KG1 (cell line): ENCODE results near the gene DAZAP2.

Source experiments
- DNase-seq: peaks from one replicate; lab custom pipeline; 2025; lab: John Stamatoyannopoulos, UW

DAZAP2 gene

GRCh38 chr12:51238510-51239334 lies at the start of gene DAZAP2:
Gene DAZAP2 (plus strand): TSS chr12:51238826. CDS start chr12:51238908, 82 bp downstream.
- peak; percentile 90 for DNase-seq

- no peak for DNase-seq
Measured at GRCh38 chr12:51189790-51190355, 48.8 kb upstream of the DAZAP2 start.

GRCh38 chr12:51190820-51191219 lies 47.8 kb upstream of the DAZAP2 start:
- no peak for DNase-seq

GRCh38 chr12:51191516-51192283 lies 46.9 kb upstream of the DAZAP2 start:
- no peak for DNase-seq

GRCh38 chr12:51192284-51192671 lies 46.3 kb upstream of the DAZAP2 start:
- no peak for DNase-seq

- no peak for DNase-seq
Measured at GRCh38 chr12:51195841-51196240, 42.8 kb upstream of the DAZAP2 start.

GRCh38 chr12:51196547-51196946 lies 42.1 kb upstream of the DAZAP2 start:
- no peak for DNase-seq

GRCh38 chr12:51197736-51198567 lies 40.7 kb upstream of the DAZAP2 start:
- no peak for DNase-seq

GRCh38 chr12:51198568-51199365 lies 39.9 kb upstream of the DAZAP2 start:
- DNase-seq: no peak

GRCh38 chr12:51199366-51199945 lies 39.2 kb upstream of the DAZAP2 start:
- DNase-seq: no peak

- no peak for DNase-seq
Measured at GRCh38 chr12:51200156-51200555, 38.5 kb upstream of the DAZAP2 start.

GRCh38 chr12:51200806-51201205 lies 37.8 kb upstream of the DAZAP2 start:
- no peak for DNase-seq

GRCh38 chr12:51202718-51203117 lies 35.9 kb upstream of the DAZAP2 start:
- no peak for DNase-seq

GRCh38 chr12:51205350-51205749 lies 33.3 kb upstream of the DAZAP2 start:
- DNase-seq: no peak

- DNase-seq: no peak
Measured at GRCh38 chr12:51208016-51208660, 30.5 kb upstream of the DAZAP2 start.

- DNase-seq: no peak
Measured at GRCh38 chr12:51209259-51209658, 29.4 kb upstream of the DAZAP2 start.

GRCh38 chr12:51210690-51211395 lies 27.8 kb upstream of the DAZAP2 start:
- no peak for DNase-seq

GRCh38 chr12:51214895-51215294 lies 23.7 kb upstream of the DAZAP2 start:
- no peak for DNase-seq

- DNase-seq: no peak
Measured at GRCh38 chr12:51216642-51217041, 22.0 kb upstream of the DAZAP2 start.
